Measurements from ENCODE around the gene CENPS. TPM values are rescaled to one million over a fixed set of nuclear protein-coding genes. Genes with fewer than 3 reads are reported as not detected.

CENPS gene
- total and polyA plus RNA-seq, 9 of the 15 experiments (the other 6 are each of a cell fraction or from before 2014, with no cell fraction given) = 10.2 to 36.0 (median 26.0) TPM

- WGBS (ENCODE audit: insufficient coverage, low coverage, missing lambda C conversion rate) = 88% methylated on average over 9 of the region's 9 CpGs
- ATAC-seq (no peak), DNase-seq (ENCODE audit: extremely low read depth in 1 of 4, low spot score in 3 of 4) (no peak), FAIRE-seq (no peak)
- no peak overlapping the region for H2AFZ ChIP-seq (ENCODE audit: low read depth, low read length)
- H3K9ac ChIP-seq (ENCODE audit: insufficient read depth in 1 of 2, low read depth in 2 of 2, low read length in 2 of 2) = no peak overlapping the region
- no peak overlapping the region for H3K27ac ChIP-seq (ENCODE audit: extremely low read depth, low read depth, low read length)
- no peaks in the 10 kb centered on the region for H3K27me3 ChIP-seq (ENCODE audit: control insufficient read depth in 2 of 2, insufficient read depth in 2 of 2, low read length in 2 of 2)
- intact Hi-C loops (cut with micrococcal nuclease) = no loop called here
- POLR2A ChIA-PET = interaction anchor here (1.2 to 1.7 kb wide), 3 partner anchors 14 to 15 kb away, joined by 3 to 6 read pairs (median 5); no protein-coding TSS in a partner anchor
- in situ Hi-C loops (cut with MboI) = no loop called here
- no peaks in the 10 kb centered on the region for H3K9me1 ChIP-seq (ENCODE audit: control insufficient read depth, insufficient read depth, low read length)
- TF ChIP-seq SNIP1 (IDR thresholded peaks at IDR 0.05; ENCODE audit: low read depth) (no peak), ASH1L (IDR thresholded peaks at IDR 0.05; ENCODE audit: borderline replicate concordance, low read depth, partially characterized antibody) (no peak), ZBTB12 (CRISPR knock-in tag; IDR thresholded peaks at IDR 0.05) (no peak), NRF1 (conservative IDR thresholded peaks at IDR 0.05 in 1 of 2, IDR thresholded peaks at IDR 0.05 in 1 of 2) (no peak), IRF1 (CRISPR knock-in tag; IDR thresholded peaks at IDR 0.05; ENCODE audit: borderline replicate concordance) (no peak), NFIX (CRISPR knock-in tag; IDR thresholded peaks at IDR 0.05; ENCODE audit: low read depth) (no peak), POLR3A (IDR thresholded peaks at IDR 0.05; ENCODE audit: borderline replicate concordance, extremely low read depth, insufficient read depth, insufficient read length) (no peak), IFI16 (CRISPR knock-in tag; IDR thresholded peaks at IDR 0.05) (no peak), CTCF (IDR thresholded peaks at IDR 0.05 in 2 of 3, conservative IDR thresholded peaks at IDR 0.05 in 1 of 3; ENCODE audit: insufficient read depth in 2 of 3, low read depth in 1 of 3, low read length in 3 of 3) (no peak), ZNF384 (IDR thresholded peaks at IDR 0.05; ENCODE audit: low read depth, low read length) (no peak)
- no peak overlapping the region for H3K4me3 ChIP-seq
- no peaks in the 10 kb centered on the region for H4K20me1 ChIP-seq (replicated peaks; ENCODE audit: control insufficient read depth, insufficient read depth, low read length)
- H3K36me3 ChIP-seq (ENCODE audit: control insufficient read depth, insufficient read depth, low read length) = peaks cover 45% of the 10 kb centered on the region
- BruUV-seq (replicated peaks) = no TSS peak
- peaks cover 12 to 15% of the 10 kb centered on the region in 2 experiments; a peak in 4 of 5 replicates for H3K4me1 ChIP-seq (replicated peaks in 1 of 2; ENCODE audit: control insufficient read depth in 2 of 2, insufficient read depth in 2 of 2, low read length in 2 of 2)
- CTCF ChIA-PET (ENCODE audit: low intra/inter-chr PET ratio) = no interaction called here
- H3K4me2 ChIP-seq (ENCODE audit: insufficient read depth, low read length) = no peak overlapping the region
- H3K9me3 ChIP-seq (replicated peaks; ENCODE audit: control insufficient read depth, insufficient read depth, low read depth, low read length) = no peaks in the 10 kb centered on the region; the same call in 1 of the 2 replicates
- H3K79me2 ChIP-seq (ENCODE audit: control insufficient read depth, insufficient read depth, low read length) = no peaks in the 10 kb centered on the region
These were observed 27.6 kb downstream of the CENPS start for GRCh38 chr1:10457875-10458274.

All from K562 (cell line).